ENCODE data around the gene ZNF385C. TPM values are rescaled to one million over a fixed set of nuclear protein-coding genes. Genes with fewer than 3 reads are reported as not detected.

ZNF385C gene
- total RNA-seq, 1 donor from 2014 or later, result not detected

DNA sequence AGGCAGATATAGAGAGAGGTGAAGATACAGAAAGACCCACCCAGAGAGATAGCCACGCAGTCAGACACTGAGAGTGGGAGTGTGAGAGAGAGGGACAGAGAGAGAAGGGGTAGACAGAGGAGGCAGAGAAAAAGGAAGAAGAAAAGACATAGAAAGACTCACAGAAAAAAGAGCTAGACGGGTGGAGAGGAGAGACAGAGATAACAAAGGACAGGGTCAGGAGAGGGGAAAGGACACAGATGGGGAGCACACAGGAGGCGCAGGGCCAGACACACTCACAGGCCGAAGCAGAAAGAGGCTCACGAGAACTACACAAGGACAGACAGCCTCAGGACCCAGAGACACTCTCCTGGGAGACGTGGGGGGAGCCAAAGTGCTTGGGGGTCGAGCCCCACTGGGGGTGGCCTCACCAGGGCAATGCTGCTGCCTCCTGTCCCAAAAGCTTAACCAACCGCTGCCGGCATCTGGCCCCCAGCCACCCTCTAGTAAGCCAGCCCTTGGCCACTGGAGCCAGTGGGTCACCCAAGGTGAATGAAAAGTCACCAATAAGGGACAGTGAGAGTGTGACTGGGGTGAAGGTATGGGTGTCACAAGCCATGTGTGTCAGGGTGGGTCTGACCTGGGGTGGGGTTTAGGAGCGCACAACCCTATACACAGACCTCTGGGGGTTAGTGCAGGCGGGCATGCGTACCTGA is 3.8 kb downstream of the ZNF385C start:
- Mint-ChIP-seq H3K4me1 (ENCODE audit: low read depth) (peaks cover 7% of the 10 kb centered on the region), H3K27ac (no peak overlapping the region), H3K4me3 (no peak overlapping the region), H3K36me3 (ENCODE audit: low read depth) (no peaks in the 10 kb centered on the region), H3K27me3 (ENCODE audit: insufficient read depth) (peaks cover 37% of the 10 kb centered on the region), H3K9me3 (no peaks in the 10 kb centered on the region)
- DNase-seq (ENCODE audit: low spot score), result no peak
- intact Hi-C loops (cut with micrococcal nuclease), result no loop called here

GRCh38 chr17:42092939-42093338 is 5.3 kb downstream of the ZNF385C start:
- no peak overlapping the region for H3K27ac Mint-ChIP-seq
- intact Hi-C loops (cut with micrococcal nuclease), result no loop called here
- no peaks in the 10 kb centered on the region for H3K36me3 Mint-ChIP-seq (ENCODE audit: low read depth)
- no peaks in the 10 kb centered on the region for H3K9me3 Mint-ChIP-seq
- peaks cover 6% of the 10 kb centered on the region for H3K4me1 Mint-ChIP-seq (ENCODE audit: low read depth)
- DNase-seq (ENCODE audit: low spot score), result no peak
- H3K27me3 Mint-ChIP-seq (ENCODE audit: insufficient read depth), result peaks cover 33% of the 10 kb centered on the region
- H3K4me3 Mint-ChIP-seq, result no peak overlapping the region

DNA sequence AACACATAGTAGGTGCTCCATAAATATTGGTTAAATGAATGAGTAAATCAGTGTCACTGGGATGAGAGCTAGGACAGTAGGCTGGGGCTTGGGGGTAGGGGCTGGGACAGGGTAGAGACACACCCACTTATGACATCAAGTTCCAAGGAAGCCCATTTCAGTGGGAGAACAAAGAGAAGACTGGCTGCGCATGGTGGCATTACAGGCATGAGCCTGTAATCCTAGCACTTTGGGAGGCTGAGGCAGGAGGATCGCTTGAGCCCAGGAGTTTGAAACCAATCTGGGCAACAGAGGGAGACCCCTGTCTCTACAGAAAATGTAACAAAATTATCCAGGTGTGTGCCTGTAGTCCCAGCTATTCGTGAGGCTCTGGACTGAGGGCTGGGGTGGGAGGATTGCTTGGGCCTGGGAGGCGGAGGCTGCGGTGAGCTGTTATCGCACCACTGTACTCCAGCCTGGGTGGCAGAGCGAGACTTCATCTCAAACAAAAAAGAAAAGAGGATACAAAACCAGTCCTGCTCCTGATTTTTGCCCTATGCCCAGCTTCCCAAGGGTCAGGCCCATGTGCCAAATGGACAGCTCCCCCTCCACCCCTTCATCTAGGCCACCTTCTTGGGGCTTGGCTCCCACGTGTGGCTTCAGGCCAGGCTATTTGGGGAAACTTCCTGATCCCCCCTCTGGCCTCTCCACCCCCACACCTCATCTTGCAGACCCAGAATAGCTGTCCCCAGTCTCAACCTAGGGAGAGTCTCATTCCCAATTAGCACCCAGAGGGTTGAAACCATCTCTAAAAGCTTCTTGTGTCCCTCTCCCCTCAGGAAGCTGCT is 7.1 kb downstream of the ZNF385C start:
- intact Hi-C loops (cut with micrococcal nuclease), result no loop called here
- Mint-ChIP-seq H3K4me3 (no peak overlapping the region), H3K27ac (no peak overlapping the region), H3K27me3 (ENCODE audit: insufficient read depth) (peaks cover 16% of the 10 kb centered on the region), H3K36me3 (ENCODE audit: low read depth) (no peaks in the 10 kb centered on the region), H3K9me3 (no peaks in the 10 kb centered on the region), H3K4me1 (ENCODE audit: low read depth) (no peaks in the 10 kb centered on the region)
- DNase-seq (ENCODE audit: low spot score), result no peak

GRCh38 chr17:42088736-42089135 is 9.5 kb downstream of the ZNF385C start:
- Mint-ChIP-seq H3K4me1 (ENCODE audit: low read depth) (no peaks in the 10 kb centered on the region), H3K27me3 (ENCODE audit: insufficient read depth) (peaks cover 10% of the 10 kb centered on the region), H3K9me3 (no peaks in the 10 kb centered on the region), H3K4me3 (no peak overlapping the region), H3K27ac (no peak overlapping the region), H3K36me3 (ENCODE audit: low read depth) (no peaks in the 10 kb centered on the region)
- DNase-seq (ENCODE audit: low spot score), result no peak
- intact Hi-C loops (cut with micrococcal nuclease), result no loop called here

- intact Hi-C loops (cut with micrococcal nuclease), result no loop called here
- Mint-ChIP-seq H3K36me3 (ENCODE audit: low read depth) (no peaks in the 10 kb centered on the region), H3K27ac (no peak overlapping the region), H3K4me3 (no peak overlapping the region), H3K9me3 (no peaks in the 10 kb centered on the region), H3K27me3 (ENCODE audit: insufficient read depth) (peaks cover 8% of the 10 kb centered on the region), H3K4me1 (ENCODE audit: low read depth) (no peaks in the 10 kb centered on the region)
- DNase-seq (ENCODE audit: low spot score), result no peak
Measured at GRCh38 chr17:42087736-42088705, 10.3 kb downstream of the ZNF385C start.

GRCh38 chr17:42087042-42087701 is 11.1 kb downstream of the ZNF385C start:
- intact Hi-C loops (cut with micrococcal nuclease), result no loop called here
- H3K36me3 Mint-ChIP-seq (ENCODE audit: low read depth), result no peaks in the 10 kb centered on the region
- H3K9me3 Mint-ChIP-seq, result no peaks in the 10 kb centered on the region
- H3K4me3 Mint-ChIP-seq, result no peak overlapping the region
- no peak overlapping the region for H3K27ac Mint-ChIP-seq
- peaks cover 6% of the 10 kb centered on the region for H3K27me3 Mint-ChIP-seq (ENCODE audit: insufficient read depth)
- H3K4me1 Mint-ChIP-seq (ENCODE audit: low read depth), result no peaks in the 10 kb centered on the region
- DNase-seq (ENCODE audit: low spot score), result no peak

DNA sequence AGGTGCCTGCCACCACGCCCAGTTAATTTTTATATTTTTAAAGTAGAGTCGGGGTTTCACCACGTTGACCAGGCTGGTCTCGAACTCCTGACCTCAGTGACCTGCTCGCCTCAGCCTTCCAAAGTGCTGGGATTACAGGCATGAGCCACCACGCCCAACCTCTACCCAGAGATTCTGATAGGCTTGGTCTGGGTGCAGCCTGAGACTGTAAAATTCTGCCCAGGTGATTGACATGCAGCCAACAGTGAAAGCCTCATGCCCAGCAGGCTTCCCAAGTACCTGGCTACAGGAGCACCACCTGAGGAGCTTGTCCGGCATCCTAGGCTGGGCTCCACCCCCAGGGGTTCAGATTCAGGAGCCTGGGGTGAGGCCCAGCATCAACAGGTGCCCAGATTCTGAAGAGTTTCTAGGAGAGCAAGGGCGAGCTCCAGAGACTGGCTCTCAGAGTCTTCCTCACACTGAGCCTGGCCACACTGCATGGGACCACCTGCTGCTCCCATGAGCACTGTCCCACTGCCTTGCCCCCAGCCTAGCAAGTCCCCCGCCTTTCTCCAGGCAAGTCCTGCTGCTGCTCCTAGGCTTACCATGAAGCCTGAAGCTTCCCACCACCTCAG is 16.6 kb downstream of the ZNF385C start:
- H3K9me3 Mint-ChIP-seq, result no peaks in the 10 kb centered on the region
- no peaks in the 10 kb centered on the region for H3K36me3 Mint-ChIP-seq (ENCODE audit: low read depth)
- peaks cover 2% of the 10 kb centered on the region for H3K27me3 Mint-ChIP-seq (ENCODE audit: insufficient read depth)
- intact Hi-C loops (cut with micrococcal nuclease), result no loop called here
- H3K4me3 Mint-ChIP-seq, result no peak overlapping the region
- H3K27ac Mint-ChIP-seq, result no peak overlapping the region
- no peak for DNase-seq (ENCODE audit: low spot score)
- H3K4me1 Mint-ChIP-seq (ENCODE audit: low read depth), result no peaks in the 10 kb centered on the region

DNA sequence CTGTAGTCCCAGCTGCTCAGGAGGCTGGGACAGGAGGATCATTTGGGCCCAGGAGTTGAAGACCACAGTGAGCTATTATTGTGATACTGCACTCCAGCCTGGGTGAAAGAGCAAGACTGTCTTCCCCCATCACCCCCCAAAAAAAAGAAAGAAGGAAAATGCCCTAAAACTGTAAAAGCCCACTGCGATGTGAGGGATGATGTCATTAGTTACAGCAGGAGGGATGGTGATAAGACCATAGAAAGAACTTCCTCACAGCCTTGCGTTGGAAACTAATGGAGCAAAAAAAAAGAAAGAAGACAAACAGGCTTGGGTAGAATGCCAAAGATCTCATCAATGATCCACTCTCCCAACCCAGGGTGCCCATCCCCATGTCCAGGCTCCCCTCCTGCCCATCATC is 18.7 kb downstream of the ZNF385C start:
- no peak for DNase-seq (ENCODE audit: low spot score)
- H3K27ac Mint-ChIP-seq, result no peak overlapping the region
- no peak overlapping the region for H3K4me3 Mint-ChIP-seq
- intact Hi-C loops (cut with micrococcal nuclease), result no loop called here
- H3K4me1 Mint-ChIP-seq (ENCODE audit: low read depth), result no peaks in the 10 kb centered on the region
- H3K9me3 Mint-ChIP-seq, result no peaks in the 10 kb centered on the region
- no peaks in the 10 kb centered on the region for H3K36me3 Mint-ChIP-seq (ENCODE audit: low read depth)
- H3K27me3 Mint-ChIP-seq (ENCODE audit: insufficient read depth), result peaks cover 6% of the 10 kb centered on the region

DNA sequence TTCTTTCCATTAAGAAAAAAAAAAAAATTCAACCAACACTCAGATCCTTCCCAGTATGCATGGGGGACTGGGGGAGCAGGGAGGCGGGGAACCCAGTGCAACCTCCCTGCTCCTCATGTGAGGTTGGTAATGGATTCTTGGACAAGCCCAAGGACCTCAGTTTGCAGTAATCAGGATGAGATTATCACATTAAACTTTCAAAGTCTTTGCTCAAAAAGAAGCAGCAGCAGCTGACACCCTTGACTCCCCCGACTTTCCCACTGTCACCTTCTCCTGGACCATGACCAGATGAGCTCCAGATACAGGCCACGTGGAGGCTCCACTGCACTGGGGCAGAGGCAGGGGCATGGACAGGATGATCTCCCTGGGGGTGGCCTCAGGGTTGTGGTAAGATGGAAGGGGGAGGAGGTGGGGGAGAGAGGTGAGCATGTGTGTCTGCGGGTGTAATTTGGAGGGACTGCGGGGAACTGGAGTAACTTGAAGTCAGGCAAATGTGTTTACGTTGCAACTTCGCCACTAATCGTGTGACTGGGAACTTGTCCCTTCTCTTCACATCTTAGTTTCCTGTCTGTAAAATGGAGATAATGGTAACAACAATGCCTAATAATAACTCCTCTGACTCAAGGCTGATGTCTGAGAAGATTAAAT is 19.8 kb downstream of the ZNF385C start:
- intact Hi-C loops (cut with micrococcal nuclease), result no loop called here
- H3K36me3 Mint-ChIP-seq (ENCODE audit: low read depth), result no peaks in the 10 kb centered on the region
- H3K4me1 Mint-ChIP-seq (ENCODE audit: low read depth), result no peaks in the 10 kb centered on the region
- H3K9me3 Mint-ChIP-seq, result no peaks in the 10 kb centered on the region
- peaks cover 11% of the 10 kb centered on the region for H3K27me3 Mint-ChIP-seq (ENCODE audit: insufficient read depth)
- DNase-seq (ENCODE audit: low spot score), result no peak
- H3K27ac Mint-ChIP-seq, result no peak overlapping the region
- no peak overlapping the region for H3K4me3 Mint-ChIP-seq

DNA sequence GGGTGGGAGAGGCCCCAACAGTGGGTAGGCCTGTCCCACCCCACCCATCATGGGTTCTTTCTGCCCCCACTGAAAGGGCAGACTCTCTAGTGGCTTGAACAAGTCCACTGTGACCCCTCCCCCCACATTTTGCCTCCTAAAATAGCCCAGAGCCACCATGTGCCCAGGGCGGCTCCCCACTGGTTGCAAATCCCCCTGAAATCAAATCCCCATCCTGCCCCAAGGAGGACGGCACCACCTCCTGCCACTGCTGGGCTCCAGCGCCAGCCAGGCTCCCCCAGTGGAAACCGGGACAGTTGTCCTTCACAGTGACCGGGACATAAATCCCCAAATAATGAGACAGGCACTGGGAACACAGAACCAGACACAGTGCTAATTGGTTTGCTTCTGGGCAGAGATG is 20.5 kb downstream of the ZNF385C start:
- no peaks in the 10 kb centered on the region for H3K4me1 Mint-ChIP-seq (ENCODE audit: low read depth)

DNA sequence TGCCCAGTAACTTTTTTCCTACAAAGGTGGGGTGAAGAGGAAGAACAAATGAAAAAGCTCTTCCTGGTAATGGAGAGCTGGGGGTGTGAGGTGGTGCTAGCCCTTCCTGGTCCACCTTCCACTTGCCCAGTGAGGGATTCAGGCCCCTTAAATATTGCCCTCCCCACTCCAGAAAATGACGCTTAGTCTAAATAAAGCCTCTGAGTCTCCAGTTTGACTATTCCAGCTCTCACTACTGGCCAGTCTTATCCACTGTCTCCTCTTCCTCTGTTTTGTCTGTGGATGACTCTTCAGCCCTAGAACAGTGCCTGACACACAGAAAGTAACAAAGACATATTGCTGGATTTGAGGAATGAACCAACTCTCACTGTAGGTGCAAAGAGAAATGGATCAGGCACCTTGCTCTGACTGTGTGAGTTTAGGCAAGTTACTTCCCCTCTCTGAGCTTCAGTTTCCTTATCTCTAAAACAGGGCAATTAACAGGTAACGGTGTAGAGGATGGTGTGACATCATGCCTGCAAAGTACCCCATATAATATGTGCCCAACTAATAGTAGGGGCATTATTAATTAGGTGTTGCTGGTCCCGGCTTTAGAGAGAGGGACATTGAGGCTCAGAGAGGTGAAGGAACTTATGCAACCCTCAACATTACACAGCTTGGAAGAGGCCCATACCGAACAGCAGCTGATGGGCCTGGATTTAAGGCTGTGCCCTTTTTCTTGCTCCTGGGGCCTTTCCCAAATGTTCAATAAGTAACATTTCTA is 21.3 kb downstream of the ZNF385C start:
- intact Hi-C loops (cut with micrococcal nuclease), result no loop called here
- Mint-ChIP-seq H3K9me3 (no peaks in the 10 kb centered on the region), H3K4me3 (no peak overlapping the region), H3K27me3 (ENCODE audit: insufficient read depth) (peaks cover 21% of the 10 kb centered on the region), H3K27ac (no peak overlapping the region), H3K36me3 (ENCODE audit: low read depth) (no peaks in the 10 kb centered on the region), H3K4me1 (ENCODE audit: low read depth) (peaks cover 1% of the 10 kb centered on the region)
- DNase-seq (ENCODE audit: low spot score), result no peak

More for the DNA sequence above, 20.5 kb downstream of the ZNF385C start:
- no peaks in the 10 kb centered on the region for H3K36me3 Mint-ChIP-seq (ENCODE audit: low read depth)
- no peak overlapping the region for H3K27ac Mint-ChIP-seq
- no peak for DNase-seq (ENCODE audit: low spot score)
- no peak overlapping the region for H3K4me3 Mint-ChIP-seq
- H3K27me3 Mint-ChIP-seq (ENCODE audit: insufficient read depth), result peaks cover 19% of the 10 kb centered on the region
- no peaks in the 10 kb centered on the region for H3K9me3 Mint-ChIP-seq
- intact Hi-C loops (cut with micrococcal nuclease), result no loop called here

Data from activated T-helper 1 cell treated with anti-CD3 and anti-CD28 coated beads, Interleukin-12 subunit alpha, Interleukin-12 subunit beta, Interleukin-2, Interleukin-4 antibody, amounts not matched to agents 30 ng/mL and 10 ng/mL and 1 ng/mL, durations not matched to agents 14 hours and 24 hours and 36 hours (primary cell).